ENCODE results near the gene RAB32. TPM values are rescaled to one million over a fixed set of nuclear protein-coding genes. Genes with fewer than 3 reads are reported as not detected.
A peak's percentile ranks its signal among the peaks of the same experiment; 100 is the strongest.

Gene RAB32
- total and polyA plus RNA-seq, 5 donors from 2014 or later, result 0.25 to 1.4 (median 1.0) TPM

- H3K27me3 Mint-ChIP-seq, result peaks cover 26% of the 10 kb centered on the region
- no peaks in the 10 kb centered on the region for H3K36me3 ChIP-seq (ENCODE audit: control insufficient read depth, insufficient read depth, low read length)
- H3K9me3 ChIP-seq (ENCODE audit: control insufficient read depth in 2 of 2, low read length in 2 of 2), result no peaks in the 10 kb centered on the region
- H3K36me3 Mint-ChIP-seq, result no peaks in the 10 kb centered on the region
- ATAC-seq (ENCODE audit: low read depth in 2 of 2) (no peak), DNase-seq (no peak)
- H3K4me3 Mint-ChIP-seq, result peak overlapping the region in 3 of 4 donors; percentile 35 to 70 (median 69)
- no peak overlapping the region for H3K27ac Mint-ChIP-seq
- H3K4me3 ChIP-seq (ENCODE audit: low read depth, low read length), result no peak overlapping the region
- H3K4me1 Mint-ChIP-seq, result peaks cover 0 to 10% (median 2%) of the 10 kb centered on the region in 4 donors
- H3K27ac ChIP-seq (ENCODE audit: insufficient read depth, low read length, poor library complexity, severe bottlenecking), result no peak overlapping the region
- peaks cover 0 to 4% (median 0%) of the 10 kb centered on the region in 7 donors for H3K9me3 Mint-ChIP-seq
- H3K4me1 ChIP-seq (ENCODE audit: control insufficient read depth, insufficient read depth, low read length, poor library complexity, severe bottlenecking), result no peaks in the 10 kb centered on the region
- H3K27me3 ChIP-seq (ENCODE audit: control insufficient read depth, insufficient read depth, low read length), result peaks cover 7% of the 10 kb centered on the region
Measured at GRCh38 chr6:146543940-146544615, 445 bp downstream of the RAB32 start.

- no peaks in the 10 kb centered on the region for H3K9me3 ChIP-seq (ENCODE audit: control insufficient read depth in 2 of 2, low read length in 2 of 2)
- ATAC-seq (ENCODE audit: low read depth in 2 of 2) (no peak), DNase-seq (no peak)
- peak overlapping the region in 3 of 4 donors; percentile 4 to 56 (median 49) for H3K4me3 Mint-ChIP-seq
- no peak overlapping the region for H3K4me3 ChIP-seq (ENCODE audit: low read depth, low read length)
- no peak overlapping the region for H3K27ac ChIP-seq (ENCODE audit: insufficient read depth, low read length, poor library complexity, severe bottlenecking)
- peaks cover 26% of the 10 kb centered on the region for H3K27me3 Mint-ChIP-seq
- H3K4me1 Mint-ChIP-seq, result peaks cover 0 to 10% (median 2%) of the 10 kb centered on the region in 4 donors
- H3K27me3 ChIP-seq (ENCODE audit: control insufficient read depth, insufficient read depth, low read length), result peaks cover 7% of the 10 kb centered on the region
- no peak overlapping the region for H3K27ac Mint-ChIP-seq
- H3K36me3 Mint-ChIP-seq, result no peaks in the 10 kb centered on the region
- no peaks in the 10 kb centered on the region for H3K36me3 ChIP-seq (ENCODE audit: control insufficient read depth, insufficient read depth, low read length)
- peaks cover 0 to 4% (median 0%) of the 10 kb centered on the region in 7 donors for H3K9me3 Mint-ChIP-seq
- H3K4me1 ChIP-seq (ENCODE audit: control insufficient read depth, insufficient read depth, low read length, poor library complexity, severe bottlenecking), result no peaks in the 10 kb centered on the region
Measured at GRCh38 chr6:146544616-146545182, 1.1 kb downstream of the RAB32 start.

- Mint-ChIP-seq H3K9me3 (peaks cover 0 to 4% (median 0%) of the 10 kb centered on the region in 7 donors), H3K4me1 (peaks cover 0 to 10% (median 2%) of the 10 kb centered on the region in 4 donors), H3K27ac (no peak overlapping the region), H3K36me3 (no peaks in the 10 kb centered on the region), H3K4me3 (no peak overlapping the region), H3K27me3 (peaks cover 26% of the 10 kb centered on the region)
- DNase-seq, result no peak
- H3K4me3 ChIP-seq (ENCODE audit: low read depth, low read length), result no peak overlapping the region
- H3K27ac ChIP-seq (ENCODE audit: insufficient read depth, low read length, poor library complexity, severe bottlenecking), result no peak overlapping the region
- H3K36me3 ChIP-seq (ENCODE audit: control insufficient read depth, insufficient read depth, low read length), result no peaks in the 10 kb centered on the region
- H3K27me3 ChIP-seq (ENCODE audit: control insufficient read depth, insufficient read depth, low read length), result peaks cover 7% of the 10 kb centered on the region
- ATAC-seq (ENCODE audit: low read depth in 2 of 2), result no peak
- no peaks in the 10 kb centered on the region for H3K4me1 ChIP-seq (ENCODE audit: control insufficient read depth, insufficient read depth, low read length, poor library complexity, severe bottlenecking)
- H3K9me3 ChIP-seq (ENCODE audit: control insufficient read depth in 2 of 2, low read length in 2 of 2), result no peaks in the 10 kb centered on the region
Measured at GRCh38 chr6:146545581-146545980, 1.9 kb downstream of the RAB32 start.

GRCh38 chr6:146546443-146547043, 2.9 kb downstream of the RAB32 start:
- no peak overlapping the region for H3K4me3 ChIP-seq (ENCODE audit: low read depth, low read length)
- H3K9me3 ChIP-seq (ENCODE audit: control insufficient read depth in 2 of 2, low read length in 2 of 2), result no peaks in the 10 kb centered on the region
- peaks cover 7% of the 10 kb centered on the region for H3K27me3 ChIP-seq (ENCODE audit: control insufficient read depth, insufficient read depth, low read length)
- Mint-ChIP-seq H3K27me3 (peaks cover 26% of the 10 kb centered on the region), H3K27ac (no peak overlapping the region), H3K36me3 (no peaks in the 10 kb centered on the region), H3K4me3 (no peak overlapping the region), H3K4me1 (peaks cover 0 to 10% (median 2%) of the 10 kb centered on the region in 4 donors), H3K9me3 (peaks cover 0 to 4% (median 0%) of the 10 kb centered on the region in 7 donors)
- H3K4me1 ChIP-seq (ENCODE audit: control insufficient read depth, insufficient read depth, low read length, poor library complexity, severe bottlenecking), result no peaks in the 10 kb centered on the region
- DNase-seq (no peak), ATAC-seq (ENCODE audit: low read depth in 2 of 2) (no peak)
- no peak overlapping the region for H3K27ac ChIP-seq (ENCODE audit: insufficient read depth, low read length, poor library complexity, severe bottlenecking)
- H3K36me3 ChIP-seq (ENCODE audit: control insufficient read depth, insufficient read depth, low read length), result no peaks in the 10 kb centered on the region

- H3K4me1 ChIP-seq (ENCODE audit: control insufficient read depth, insufficient read depth, low read length, poor library complexity, severe bottlenecking), result no peaks in the 10 kb centered on the region
- H3K27me3 Mint-ChIP-seq, result peaks cover 17% of the 10 kb centered on the region
- no peak for DNase-seq
- no peaks in the 10 kb centered on the region for H3K9me3 ChIP-seq (ENCODE audit: control insufficient read depth in 2 of 2, low read length in 2 of 2)
- no peaks in the 10 kb centered on the region for H3K36me3 Mint-ChIP-seq
- H3K9me3 Mint-ChIP-seq, result no peaks in the 10 kb centered on the region
- peaks cover 0 to 5% (median 2%) of the 10 kb centered on the region in 4 donors for H3K4me1 Mint-ChIP-seq
- no peak overlapping the region for H3K4me3 ChIP-seq (ENCODE audit: low read depth, low read length)
- H3K4me3 Mint-ChIP-seq, result no peak overlapping the region
- no peak overlapping the region for H3K27ac Mint-ChIP-seq
- peaks cover 1% of the 10 kb centered on the region for H3K27me3 ChIP-seq (ENCODE audit: control insufficient read depth, insufficient read depth, low read length)
- H3K36me3 ChIP-seq (ENCODE audit: control insufficient read depth, insufficient read depth, low read length), result no peaks in the 10 kb centered on the region
- no peak for ATAC-seq (ENCODE audit: low read depth in 2 of 2)
- H3K27ac ChIP-seq (ENCODE audit: insufficient read depth, low read length, poor library complexity, severe bottlenecking), result no peak overlapping the region
Measured at GRCh38 chr6:146547889-146548288, 4.3 kb downstream of the RAB32 start.

- peaks cover 0 to 5% (median 2%) of the 10 kb centered on the region in 4 donors for H3K4me1 Mint-ChIP-seq
- H3K9me3 Mint-ChIP-seq, result no peaks in the 10 kb centered on the region
- Histone ChIP-seq H3K36me3 (ENCODE audit: control insufficient read depth, insufficient read depth, low read length) (no peaks in the 10 kb centered on the region), H3K9me3 (ENCODE audit: control insufficient read depth in 2 of 2, low read length in 2 of 2) (no peaks in the 10 kb centered on the region), H3K27me3 (ENCODE audit: control insufficient read depth, insufficient read depth, low read length) (peaks cover 1% of the 10 kb centered on the region), H3K27ac (ENCODE audit: insufficient read depth, low read length, poor library complexity, severe bottlenecking) (no peak overlapping the region), H3K4me3 (ENCODE audit: low read depth, low read length) (no peak overlapping the region), H3K4me1 (ENCODE audit: control insufficient read depth, insufficient read depth, low read length, poor library complexity, severe bottlenecking) (no peaks in the 10 kb centered on the region)
- H3K27ac Mint-ChIP-seq, result no peak overlapping the region
- ATAC-seq (ENCODE audit: low read depth in 2 of 2) (no peak), DNase-seq (no peak)
- H3K4me3 Mint-ChIP-seq, result no peak overlapping the region
- H3K27me3 Mint-ChIP-seq, result peaks cover 14% of the 10 kb centered on the region
- no peaks in the 10 kb centered on the region for H3K36me3 Mint-ChIP-seq
Measured at GRCh38 chr6:146548898-146549374, 5.3 kb downstream of the RAB32 start.

GRCh38 chr6:146550911-146551310, 7.3 kb downstream of the RAB32 start:
- no peaks in the 10 kb centered on the region for H3K36me3 Mint-ChIP-seq
- Histone ChIP-seq H3K27ac (ENCODE audit: insufficient read depth, low read length, poor library complexity, severe bottlenecking) (no peak overlapping the region), H3K9me3 (ENCODE audit: control insufficient read depth in 2 of 2, low read length in 2 of 2) (no peaks in the 10 kb centered on the region), H3K27me3 (ENCODE audit: control insufficient read depth, insufficient read depth, low read length) (no peaks in the 10 kb centered on the region), H3K4me3 (ENCODE audit: low read depth, low read length) (no peak overlapping the region), H3K4me1 (ENCODE audit: control insufficient read depth, insufficient read depth, low read length, poor library complexity, severe bottlenecking) (no peaks in the 10 kb centered on the region), H3K36me3 (ENCODE audit: control insufficient read depth, insufficient read depth, low read length) (no peaks in the 10 kb centered on the region)
- DNase-seq (no peak), ATAC-seq (ENCODE audit: low read depth in 2 of 2) (no peak)
- no peak overlapping the region for H3K4me3 Mint-ChIP-seq
- no peaks in the 10 kb centered on the region for H3K9me3 Mint-ChIP-seq
- no peaks in the 10 kb centered on the region for H3K4me1 Mint-ChIP-seq
- H3K27me3 Mint-ChIP-seq, result peaks cover 2% of the 10 kb centered on the region
- no peak overlapping the region for H3K27ac Mint-ChIP-seq

Data from CD4-positive, CD25-positive, alpha-beta regulatory T cell (primary cell).